ENCODE data around the gene GTPBP4.

The GTPBP4 gene

GRCh38 chr10:1057106-1057657, 68.9 kb downstream of the GTPBP4 start:
- no peak for TF ChIP-seq CTCF (IDR thresholded peaks at IDR 0.05)

GRCh38 chr10:1058017-1058416, 69.8 kb downstream of the GTPBP4 start:
- no peak for TF ChIP-seq CTCF (IDR thresholded peaks at IDR 0.05)

- TF ChIP-seq CTCF (IDR thresholded peaks at IDR 0.05) = no peak
These were observed 71.7 kb downstream of the GTPBP4 start for GRCh38 chr10:1059902-1060301.

- no peak for TF ChIP-seq CTCF (IDR thresholded peaks at IDR 0.05)
These were observed 73.9 kb downstream of the GTPBP4 start for GRCh38 chr10:1061930-1062774.

GRCh38 chr10:1063232-1063865, 75.1 kb downstream of the GTPBP4 start:
- TF ChIP-seq CTCF (IDR thresholded peaks at IDR 0.05) = no peak

- no peak for TF ChIP-seq CTCF (IDR thresholded peaks at IDR 0.05)
These were observed 76.7 kb downstream of the GTPBP4 start for GRCh38 chr10:1064964-1065247.

- no peak for TF ChIP-seq CTCF (IDR thresholded peaks at IDR 0.05)
These were observed 80.4 kb downstream of the GTPBP4 start for GRCh38 chr10:1068380-1069361.
